PC-3 (cell line): Measurements from ENCODE around the gene NDP. TPM values are rescaled to one million over a fixed set of nuclear protein-coding genes. Genes with fewer than 3 reads are reported as not detected.
"Not testable (repeated sequence)": the region's sequence is repeated elsewhere in the genome, so short reads cannot be mapped to it uniquely, and the experiment has no call there.

Experiments
- ATAC-seq: fragments of 200-7000 bp; cut with Tn5 transposase; 2 replicates; pipeline ENCODE4 v1.9.1; 2020; ENCODE audit warnings: mild to moderate bottlenecking, moderate library complexity
- BruUV-seq: library from RNA; stranded (reverse); fragments of 400-500 nt; replicated peaks from 2 replicates; lab custom pipeline; 2021; lab: Mats Ljungman, UMichigan
- CTCF ChIA-PET: fragments of 300-600 bp; sonication (Branson Sonifier 250); formaldehyde crosslinking; loops from one replicate; lab custom pipeline; 2022; ENCODE audit warnings: antibody characterized with exemption; lab: Charles Lee
- POLR2A ChIA-PET: fragments of 300-600 bp; sonication (Branson Sonifier 250); formaldehyde crosslinking; loops from one replicate; lab custom pipeline; 2022; ENCODE audit warnings: antibody characterized with exemption; ENCODE audit not compliant: unreplicated experiment; lab: Charles Lee
- DNase-seq: peaks from one replicate; pipeline ENCODE4 v3.0.0-alpha.2; 2015
- H2AFZ ChIP-seq: fragments of 300-600 bp; sonication (generic); 2 replicates; pipeline ENCODE4 v1.6.0; 2016; ENCODE audit warnings: antibody characterized with exemption, low read length
- H3F3A ChIP-seq: fragments of 300-600 bp; sonication (generic); one replicate; pipeline ENCODE4 v1.6.0; 2017; ENCODE audit warnings: antibody characterized with exemption, low read length, control low read depth, mild to moderate bottlenecking; ENCODE audit not compliant: unreplicated experiment
- H3K27ac ChIP-seq: fragments of 300-600 bp; sonication (generic); 2 replicates; pipeline ENCODE4 v1.5.1; 2016; ENCODE audit warnings: mild to moderate bottlenecking, low read length
- H3K27me3 ChIP-seq: fragments of 300-600 bp; sonication (generic); 2 replicates; pipeline ENCODE4 v1.6.1; 2016; ENCODE audit warnings: low read length, mixed read lengths
- H3K36me3 ChIP-seq: fragments of 300-600 bp; sonication (generic); 2 replicates; pipeline ENCODE4 v1.6.1; 2016; ENCODE audit warnings: low read depth, mixed run types, low read length, mixed read lengths
- H3K4me1 ChIP-seq: fragments of 300-600 bp; sonication (generic); 2 replicates; pipeline ENCODE4 v1.5.1; 2016; ENCODE audit warnings: low read length; ENCODE audit not compliant: insufficient read depth
- H3K4me2 ChIP-seq: fragments of 300-600 bp; sonication (generic); 2 replicates; pipeline ENCODE4 v1.6.0; 2016; ENCODE audit warnings: low read length
- H3K4me3 ChIP-seq: fragments of 300-600 bp; sonication (generic); 2 replicates; pipeline ENCODE4 v1.5.1; 2016; ENCODE audit warnings: mild to moderate bottlenecking, low read length, mixed read lengths
- H3K79me2 ChIP-seq: fragments of 300-600 bp; sonication (generic); 2 replicates; pipeline ENCODE4 v1.6.1; 2017; ENCODE audit warnings: low read length, mixed read lengths
- H3K9ac ChIP-seq: fragments of 300-600 bp; sonication (generic); 2 replicates; pipeline ENCODE4 v1.6.0; 2016; ENCODE audit warnings: mild to moderate bottlenecking, low read length
- H3K9me2 ChIP-seq: fragments of 300-600 bp; sonication (generic); replicated peaks from 2 replicates; pipeline ENCODE4 v1.6.1; 2016; ENCODE audit warnings: mixed run types, low read length, mixed read lengths
- H3K9me3 ChIP-seq: fragments of 300-600 bp; sonication (generic); 2 replicates; pipeline ENCODE4 v1.6.1; 2016; ENCODE audit warnings: low read length, mixed read lengths
- H4K20me1 ChIP-seq: fragments of 300-600 bp; sonication (generic); 2 replicates; pipeline ENCODE4 v1.6.1; 2016; ENCODE audit warnings: low read length, mixed read lengths
- EZH2 ChIP-seq: fragments of 300-600 bp; sonication (generic); IDR thresholded peaks from one replicate; pipeline ENCODE4 v1.6.1; 2017; ENCODE audit warnings: antibody characterized with exemption, mild to moderate bottlenecking, low read length; ENCODE audit not compliant: unreplicated experiment
- EZH2phosphoT487 ChIP-seq: fragments of 300-600 bp; sonication (generic); IDR thresholded peaks from 2 replicates; pipeline ENCODE4 v1.6.1; 2018; ENCODE audit warnings: mild to moderate bottlenecking, antibody characterized with exemption, low read length, borderline replicate concordance
- intact Hi-C: fragments of 100-400 bp; cut with micrococcal nuclease; formaldehyde crosslinking; loops from 2 replicates; pipeline ENCODE4 v1.9.0; 2023
- total RNA-seq: library from RNA; depleted of rRNA; stranded (reverse); fragments of >200 nt; gene quantifications from 2 replicates; pipeline ENCODE4 v1.2.3, GENCODE V29; 2014
- TF ChIP-seq, protein P1 (sequence below): fragments of 300-600 bp; sonication (generic); conservative IDR thresholded peaks from 2 replicates; pipeline ENCODE4 v1.5.1; 2017; ENCODE audit warnings: antibody characterized with exemption, low read depth, mild to moderate bottlenecking, low read length

NDP gene
- total RNA-seq, 1 experiment from 2014 or later, result 4.4 TPM

DNA sequence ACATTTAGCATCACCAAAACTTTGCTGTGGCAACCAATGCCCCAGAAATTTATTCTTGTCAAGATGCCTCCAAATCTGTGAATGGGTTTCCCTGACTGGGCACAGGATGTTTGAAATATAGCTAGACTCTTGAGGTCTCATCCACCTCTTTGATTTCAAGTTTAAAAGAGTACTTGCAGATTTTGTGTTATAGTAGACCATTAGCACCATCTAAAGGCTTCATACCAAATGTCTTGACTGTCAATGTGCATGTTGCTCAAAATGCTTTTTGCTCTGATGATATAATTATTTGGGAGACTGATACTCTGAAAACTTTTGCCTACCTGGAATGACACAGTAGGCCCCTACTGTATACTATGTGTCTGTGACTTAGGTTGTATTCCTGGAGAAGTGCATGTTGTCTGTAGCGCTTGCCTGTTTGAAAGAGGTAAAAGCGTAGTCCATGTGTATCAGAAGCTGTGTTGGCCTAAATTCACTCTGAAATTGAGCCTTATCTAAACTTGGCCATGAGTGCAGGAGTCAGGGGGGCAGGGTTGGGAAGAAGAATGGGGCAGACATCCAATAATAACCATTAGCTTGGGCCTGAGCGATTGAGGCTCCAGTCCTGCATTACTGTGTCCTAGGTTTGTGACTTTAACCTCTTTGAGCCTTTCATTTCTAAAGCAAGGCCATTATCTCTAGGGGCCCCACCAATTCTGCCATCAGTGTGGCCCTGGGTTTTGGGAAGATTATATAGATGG is 33.8 kb downstream of the NDP start:
- peak; percentile 36 for DNase-seq
- POLR2A ChIA-PET, result no interaction called here
- peaks cover 13% of the 10 kb centered on the region for H3K4me1 ChIP-seq
- no peaks in the 10 kb centered on the region for H3K36me3 ChIP-seq
- H3K27ac ChIP-seq, result no peak overlapping the region
- H3K9me3 ChIP-seq, result no peaks in the 10 kb centered on the region
- BruUV-seq, result no TSS peak
- CTCF ChIA-PET, result interaction anchor here (1.0 kb wide), 1 partner anchor 98 kb away, joined by 3 read pairs; no protein-coding TSS in a partner anchor
- no peaks in the 10 kb centered on the region for H3F3A ChIP-seq
- ATAC-seq, result peak; percentile 42; the same call in 1 of the 2 replicates
- no peaks in the 10 kb centered on the region for H3K79me2 ChIP-seq
- H4K20me1 ChIP-seq, result no peaks in the 10 kb centered on the region
- H2AFZ ChIP-seq, result no peak overlapping the region
- H3K27me3 ChIP-seq, result no peaks in the 10 kb centered on the region
- H3K9me2 ChIP-seq, result no peaks in the 10 kb centered on the region
- H3K9ac ChIP-seq, result no peak overlapping the region
- no peak overlapping the region for H3K4me2 ChIP-seq
- TF ChIP-seq EZH2, result no peak
- no peak for TF ChIP-seq EZH2phosphoT487
- TF ChIP-seq, protein P1, sequence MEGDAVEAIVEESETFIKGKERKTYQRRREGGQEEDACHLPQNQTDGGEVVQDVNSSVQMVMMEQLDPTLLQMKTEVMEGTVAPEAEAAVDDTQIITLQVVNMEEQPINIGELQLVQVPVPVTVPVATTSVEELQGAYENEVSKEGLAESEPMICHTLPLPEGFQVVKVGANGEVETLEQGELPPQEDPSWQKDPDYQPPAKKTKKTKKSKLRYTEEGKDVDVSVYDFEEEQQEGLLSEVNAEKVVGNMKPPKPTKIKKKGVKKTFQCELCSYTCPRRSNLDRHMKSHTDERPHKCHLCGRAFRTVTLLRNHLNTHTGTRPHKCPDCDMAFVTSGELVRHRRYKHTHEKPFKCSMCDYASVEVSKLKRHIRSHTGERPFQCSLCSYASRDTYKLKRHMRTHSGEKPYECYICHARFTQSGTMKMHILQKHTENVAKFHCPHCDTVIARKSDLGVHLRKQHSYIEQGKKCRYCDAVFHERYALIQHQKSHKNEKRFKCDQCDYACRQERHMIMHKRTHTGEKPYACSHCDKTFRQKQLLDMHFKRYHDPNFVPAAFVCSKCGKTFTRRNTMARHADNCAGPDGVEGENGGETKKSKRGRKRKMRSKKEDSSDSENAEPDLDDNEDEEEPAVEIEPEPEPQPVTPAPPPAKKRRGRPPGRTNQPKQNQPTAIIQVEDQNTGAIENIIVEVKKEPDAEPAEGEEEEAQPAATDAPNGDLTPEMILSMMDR, result peak; percentile 46
- no peak overlapping the region for H3K4me3 ChIP-seq
- intact Hi-C loops, result loop anchor here (1.0 to 5.0 kb wide), 3 partner anchors 98 to 377 kb away; no protein-coding TSS in a partner anchor

- CTCF ChIA-PET, H3F3A ChIP-seq, H3K9me2 ChIP-seq, H2AFZ ChIP-seq, H3K4me3 ChIP-seq, H3K79me2 ChIP-seq, H3K27ac ChIP-seq, H3K4me2 ChIP-seq, H3K27me3 ChIP-seq, H3K4me1 ChIP-seq, POLR2A ChIA-PET, H3K36me3 ChIP-seq, H4K20me1 ChIP-seq, intact Hi-C loops, H3K9ac ChIP-seq, H3K9me3 ChIP-seq, BruUV-seq, ATAC-seq, DNase-seq: not testable (repeated sequence)
Measured at GRCh38 chrX:43922032-43922431, 51.2 kb downstream of the NDP start.

GRCh38 chrX:43910772-43911171 is 62.4 kb downstream of the NDP start:
- DNase-seq, H3K9ac ChIP-seq, POLR2A ChIA-PET, CTCF ChIA-PET, H3K36me3 ChIP-seq, H3K4me3 ChIP-seq, H3K4me1 ChIP-seq, H3K27me3 ChIP-seq, H3F3A ChIP-seq, ATAC-seq, intact Hi-C loops, H2AFZ ChIP-seq, H3K4me2 ChIP-seq, H3K79me2 ChIP-seq, H4K20me1 ChIP-seq, BruUV-seq, H3K27ac ChIP-seq, H3K9me2 ChIP-seq, H3K9me3 ChIP-seq: not testable (repeated sequence)
